IPS-15b (cell line): ENCODE results near the gene MAN2A1.

ENCODE experiments used
- H3K27me3 ChIP-seq: one replicate; pipeline ENCODE4 v1.6.1; 2013; ENCODE audit warnings: low read length; ENCODE audit not compliant: control insufficient read depth, insufficient read depth
- H3K36me3 ChIP-seq: one replicate; pipeline ENCODE4 v1.6.1; 2013; ENCODE audit warnings: low read length; ENCODE audit not compliant: control insufficient read depth, insufficient read depth
- H3K4me1 ChIP-seq: one replicate; pipeline ENCODE4 v1.6.1; 2013; ENCODE audit warnings: mild to moderate bottlenecking, low read length; ENCODE audit not compliant: control insufficient read depth, insufficient read depth
- H3K4me3 ChIP-seq: one replicate; pipeline ENCODE4 v1.5.1; 2013; ENCODE audit warnings: low read depth, low read length
- H3K9ac ChIP-seq: one replicate; pipeline ENCODE4 v1.6.1; 2013; ENCODE audit warnings: low read depth, mild to moderate bottlenecking, low read length
- H3K9me3 ChIP-seq: one replicate; pipeline ENCODE4 v1.6.1; 2013; ENCODE audit warnings: mild to moderate bottlenecking, low read length; ENCODE audit not compliant: control insufficient read depth, insufficient read depth

MAN2A1 gene

GRCh38 chr5:109689740-109690241, at the start of gene MAN2A1:
MAN2A1 (plus strand) TSS chr5:109689927; CDS start chr5:109690418, 491 bp downstream.
- Histone ChIP-seq H3K4me1 (peaks cover 11% of the 10 kb centered on the region), H3K9me3 (no peaks in the 10 kb centered on the region), H3K27me3 (peaks cover 4% of the 10 kb centered on the region), H3K4me3 (peak within 1 kb of the TSS; percentile 85), H3K9ac (peak within 1 kb of the TSS; percentile 86), H3K36me3 (no peaks in the 10 kb centered on the region)

- Histone ChIP-seq H3K36me3 (no peaks in the 10 kb centered on the region), H3K4me3 (no peak overlapping the region), H3K4me1 (peaks cover 7% of the 10 kb centered on the region), H3K9ac (no peak overlapping the region), H3K27me3 (no peaks in the 10 kb centered on the region), H3K9me3 (no peaks in the 10 kb centered on the region)
Observed at GRCh38 chr5:109640976-109641375, 48.8 kb upstream of the MAN2A1 start.

DNA sequence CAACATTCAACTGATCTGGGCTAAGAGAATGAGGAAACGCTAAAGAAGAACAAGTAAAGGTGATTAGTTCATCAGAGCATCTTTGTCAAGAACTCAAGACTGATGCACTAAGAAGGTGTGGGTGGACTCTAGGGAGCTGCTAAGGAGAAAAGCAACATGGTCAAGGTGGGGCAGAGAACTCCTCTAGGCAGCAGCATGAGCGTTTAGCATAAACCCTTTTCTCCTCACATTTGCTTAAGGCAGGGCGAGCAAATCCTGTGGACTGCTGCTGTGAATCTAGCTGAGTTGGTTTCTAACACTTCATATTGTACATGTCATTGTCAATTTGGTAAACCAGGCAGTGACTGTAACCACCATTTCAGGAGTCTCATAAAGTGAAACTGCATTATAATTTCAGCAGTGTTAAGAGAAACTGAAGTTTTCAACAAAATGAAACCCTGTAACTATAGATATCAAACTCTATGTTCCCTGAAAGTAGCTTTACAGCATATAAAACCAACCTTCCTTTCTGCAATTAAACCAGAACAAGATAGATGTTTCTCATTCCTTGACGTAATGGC, 45.9 kb upstream of the MAN2A1 start:
- Histone ChIP-seq H3K9ac (no peak overlapping the region), H3K9me3 (no peaks in the 10 kb centered on the region), H3K27me3 (no peaks in the 10 kb centered on the region), H3K36me3 (no peaks in the 10 kb centered on the region), H3K4me1 (peaks cover 7% of the 10 kb centered on the region), H3K4me3 (no peak overlapping the region)

GRCh38 chr5:109644829-109645228, 44.9 kb upstream of the MAN2A1 start:
- H3K9ac ChIP-seq = no peak overlapping the region
- no peaks in the 10 kb centered on the region for H3K27me3 ChIP-seq
- no peak overlapping the region for H3K4me3 ChIP-seq
- H3K9me3 ChIP-seq = no peaks in the 10 kb centered on the region
- peaks cover 7% of the 10 kb centered on the region for H3K4me1 ChIP-seq
- no peaks in the 10 kb centered on the region for H3K36me3 ChIP-seq

DNA sequence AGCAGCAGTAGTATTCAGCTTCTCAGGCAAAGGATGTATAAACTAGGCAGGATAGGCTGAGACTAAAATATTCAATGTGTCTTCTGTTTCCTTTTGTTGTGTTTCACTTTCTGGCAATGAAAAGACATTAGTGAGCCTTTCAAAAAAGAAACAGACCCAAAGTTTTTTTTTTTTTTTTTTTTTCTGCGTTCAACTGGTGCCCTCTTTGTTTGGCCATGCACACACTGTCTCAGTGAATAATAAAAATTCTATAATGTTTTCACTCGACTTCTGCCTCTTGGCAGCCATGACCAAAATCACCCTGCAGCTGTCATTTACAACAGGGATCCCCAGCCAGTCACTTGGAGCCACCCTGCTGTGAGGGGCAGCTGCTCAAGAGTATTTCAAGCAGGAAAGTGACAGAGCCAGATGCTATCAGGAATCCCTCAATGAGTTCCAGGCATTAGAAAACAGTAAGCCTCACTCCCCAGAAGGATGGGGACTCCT, 44.0 kb upstream of the MAN2A1 start:
- no peak overlapping the region for H3K9ac ChIP-seq
- no peaks in the 10 kb centered on the region for H3K36me3 ChIP-seq
- no peaks in the 10 kb centered on the region for H3K9me3 ChIP-seq
- H3K27me3 ChIP-seq = no peaks in the 10 kb centered on the region
- no peak overlapping the region for H3K4me3 ChIP-seq
- H3K4me1 ChIP-seq = peaks cover 7% of the 10 kb centered on the region

DNA sequence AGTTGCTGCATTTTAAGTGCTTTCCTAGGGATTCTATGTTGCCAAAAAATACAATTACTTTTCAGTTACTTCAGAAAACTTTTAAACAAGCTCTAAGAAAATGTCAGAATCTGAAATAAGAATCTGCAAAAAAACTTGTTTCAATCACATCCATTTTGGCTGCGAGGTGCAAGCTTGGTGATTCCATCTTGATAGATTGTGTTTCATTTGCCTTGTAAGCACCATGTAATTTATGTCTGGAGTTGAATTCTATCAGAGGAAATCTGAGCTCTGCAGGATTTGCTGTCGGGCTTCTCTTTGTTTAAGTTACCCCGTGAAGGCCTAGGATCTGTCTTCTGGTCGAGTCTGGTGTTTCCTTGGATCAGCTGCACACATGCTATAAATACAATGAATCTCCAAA, 40.4 kb upstream of the MAN2A1 start:
- Histone ChIP-seq H3K27me3 (no peaks in the 10 kb centered on the region), H3K4me3 (no peak overlapping the region), H3K9me3 (no peaks in the 10 kb centered on the region), H3K36me3 (no peaks in the 10 kb centered on the region), H3K4me1 (peaks cover 7% of the 10 kb centered on the region), H3K9ac (no peak overlapping the region)

- Histone ChIP-seq H3K4me3 (no peak overlapping the region), H3K36me3 (no peaks in the 10 kb centered on the region), H3K27me3 (no peaks in the 10 kb centered on the region), H3K9me3 (no peaks in the 10 kb centered on the region), H3K4me1 (peaks cover 1% of the 10 kb centered on the region), H3K9ac (no peak overlapping the region)
Observed at GRCh38 chr5:109650493-109650892, 39.2 kb upstream of the MAN2A1 start.

GRCh38 chr5:109652096-109652495, 37.6 kb upstream of the MAN2A1 start:
- H3K9me3 ChIP-seq = no peaks in the 10 kb centered on the region
- H3K27me3 ChIP-seq = no peaks in the 10 kb centered on the region
- H3K36me3 ChIP-seq = no peaks in the 10 kb centered on the region
- H3K4me3 ChIP-seq = no peak overlapping the region
- no peak overlapping the region for H3K9ac ChIP-seq
- no peaks in the 10 kb centered on the region for H3K4me1 ChIP-seq

- no peak overlapping the region for H3K9ac ChIP-seq
- no peaks in the 10 kb centered on the region for H3K9me3 ChIP-seq
- H3K27me3 ChIP-seq = no peaks in the 10 kb centered on the region
- no peaks in the 10 kb centered on the region for H3K4me1 ChIP-seq
- H3K4me3 ChIP-seq = no peak overlapping the region
- no peaks in the 10 kb centered on the region for H3K36me3 ChIP-seq
Observed at GRCh38 chr5:109653042-109653441, 36.7 kb upstream of the MAN2A1 start.

DNA sequence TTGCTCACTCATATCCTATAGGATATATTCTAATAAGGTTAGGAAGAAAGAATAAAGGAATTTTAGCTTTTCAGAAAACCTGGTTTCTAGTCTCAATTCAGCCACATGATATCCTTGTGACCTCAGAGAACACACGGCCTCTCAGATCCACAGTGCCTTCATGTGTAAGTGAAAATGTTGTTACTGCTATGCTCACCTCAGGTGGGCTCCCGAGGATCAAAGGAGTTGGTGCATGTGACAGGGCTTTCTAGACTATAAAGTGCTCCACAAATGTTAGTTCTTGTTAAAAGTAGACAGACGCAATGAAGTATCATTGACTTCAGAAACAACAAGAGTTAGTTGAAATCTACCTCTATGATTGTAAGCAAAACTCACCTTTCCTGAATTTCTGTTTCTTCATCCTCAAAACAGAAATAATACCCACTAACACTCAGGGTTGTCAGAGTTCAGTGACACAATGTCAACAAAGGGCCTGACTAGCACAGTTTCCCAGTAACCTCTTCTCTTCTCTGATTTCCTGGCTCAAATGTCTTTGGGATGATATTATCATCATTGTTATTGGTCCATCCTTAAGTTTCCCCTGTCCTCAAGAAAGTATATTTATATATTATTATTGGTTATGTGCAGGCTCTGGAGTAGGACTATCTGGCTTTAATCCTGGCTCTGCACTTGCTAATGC, 36.0 kb upstream of the MAN2A1 start:
- no peak overlapping the region for H3K4me3 ChIP-seq
- H3K9ac ChIP-seq = no peak overlapping the region
- H3K4me1 ChIP-seq = no peaks in the 10 kb centered on the region
- H3K9me3 ChIP-seq = no peaks in the 10 kb centered on the region
- H3K36me3 ChIP-seq = no peaks in the 10 kb centered on the region
- H3K27me3 ChIP-seq = no peaks in the 10 kb centered on the region

DNA sequence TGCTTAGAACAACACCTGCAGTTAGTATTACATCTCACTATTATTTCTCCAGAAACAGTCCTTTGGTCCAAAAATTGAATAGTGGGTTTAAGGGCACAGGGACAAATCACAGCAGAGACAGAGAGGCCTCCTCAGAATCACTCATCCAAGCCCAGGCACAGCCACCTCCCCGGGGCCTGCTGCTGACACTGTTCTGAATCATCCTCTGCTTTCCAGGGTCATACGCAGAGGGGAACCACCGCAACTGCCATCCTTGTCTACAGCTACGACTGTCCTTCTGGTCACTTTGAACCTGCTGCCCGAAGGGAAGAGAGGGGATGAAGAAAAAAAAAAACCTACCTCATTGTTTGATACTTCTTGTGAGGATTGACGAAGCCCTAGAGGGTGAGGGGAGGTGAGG, 35.3 kb upstream of the MAN2A1 start:
- H3K4me3 ChIP-seq = no peak overlapping the region
- H3K4me1 ChIP-seq = no peaks in the 10 kb centered on the region
- H3K36me3 ChIP-seq = no peaks in the 10 kb centered on the region

GRCh38 chr5:109655841-109656240, 33.9 kb upstream of the MAN2A1 start:
- no peak overlapping the region for H3K9ac ChIP-seq
- no peaks in the 10 kb centered on the region for H3K9me3 ChIP-seq
- H3K27me3 ChIP-seq = no peaks in the 10 kb centered on the region
- no peaks in the 10 kb centered on the region for H3K4me1 ChIP-seq
- H3K36me3 ChIP-seq = no peaks in the 10 kb centered on the region
- H3K4me3 ChIP-seq = no peak overlapping the region

More for the DNA sequence above, 35.3 kb upstream of the MAN2A1 start:
- H3K9ac ChIP-seq = no peak overlapping the region
- H3K9me3 ChIP-seq = no peaks in the 10 kb centered on the region
- H3K27me3 ChIP-seq = no peaks in the 10 kb centered on the region
